HUDEP-2 (cell line): ENCODE results near the gene FAXDC2.
"Not testable (repeated sequence)": the region's sequence is repeated elsewhere in the genome, so short reads cannot be mapped to it uniquely, and the experiment has no call there.

ENCODE experiments used
- DNase-seq, 76 experiments: peaks; one replicate each; lab custom pipeline; 2025; ENCODE audit not compliant: unreplicated experiment in 76 of 76; lab: John Stamatoyannopoulos, UW

Gene FAXDC2

DNA sequence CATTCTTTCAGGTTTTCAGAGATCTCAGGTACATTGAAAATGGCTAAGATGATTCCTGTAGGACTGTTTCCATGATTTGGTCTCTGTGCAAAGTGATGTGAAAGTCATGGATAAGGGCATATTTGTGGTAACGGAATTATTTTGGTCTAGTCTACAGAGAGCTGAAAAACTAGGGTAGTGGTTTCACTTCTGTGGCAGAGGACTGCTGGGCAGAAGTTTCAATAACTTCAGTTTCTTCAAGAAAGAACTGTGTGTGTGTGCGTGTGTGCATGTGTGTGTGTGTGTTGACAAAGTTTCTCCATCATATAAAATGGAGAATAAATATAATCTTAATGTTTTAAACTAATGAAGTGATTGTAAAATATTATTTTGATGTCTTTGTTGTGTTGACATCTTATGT is 12.4 kb upstream of the FAXDC2 start:
- DNase-seq = no peak

DNA sequence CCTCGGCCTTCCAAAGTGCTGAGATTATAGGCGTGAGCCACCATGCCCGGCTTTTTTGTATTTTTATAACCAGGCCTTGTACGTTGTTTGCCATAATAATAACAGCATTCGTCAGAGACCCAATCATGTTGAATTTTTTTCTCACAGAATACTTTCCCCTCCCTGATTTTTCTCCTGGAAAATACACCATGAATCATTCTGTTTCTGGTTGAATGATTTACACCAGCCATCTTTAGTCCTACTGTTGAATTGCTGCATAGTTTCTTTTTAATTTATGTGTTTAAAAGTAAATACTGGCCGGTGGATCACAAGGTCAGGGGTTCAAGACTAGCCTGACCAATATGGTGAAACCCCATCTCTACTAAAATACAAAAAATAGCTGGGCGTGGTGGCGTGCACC is 11.5 kb upstream of the FAXDC2 start:
- no peak for DNase-seq

GRCh38 chr5:154860765-154861164 is 10.4 kb upstream of the FAXDC2 start:
- no peak for DNase-seq

DNA sequence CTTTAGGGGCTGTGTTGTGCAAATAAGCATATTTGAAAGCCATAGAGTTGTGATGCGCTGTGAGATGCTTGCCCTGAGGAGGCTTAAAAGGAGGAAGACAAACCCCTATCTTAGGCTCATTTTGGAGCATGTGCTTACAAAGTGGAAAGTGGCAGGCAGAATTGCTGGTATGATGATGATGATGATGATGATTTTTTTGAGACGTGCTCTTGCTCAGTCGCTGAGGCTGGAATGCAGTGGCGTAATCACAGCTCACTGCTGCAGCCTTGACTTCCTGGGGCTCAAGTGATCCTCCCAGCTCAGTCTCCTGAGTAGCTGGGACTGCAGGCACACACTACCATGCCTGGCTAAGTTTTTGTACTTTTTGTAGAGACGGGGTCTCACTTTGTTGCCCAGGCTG is 9.7 kb upstream of the FAXDC2 start:
- DNase-seq = no peak

DNA sequence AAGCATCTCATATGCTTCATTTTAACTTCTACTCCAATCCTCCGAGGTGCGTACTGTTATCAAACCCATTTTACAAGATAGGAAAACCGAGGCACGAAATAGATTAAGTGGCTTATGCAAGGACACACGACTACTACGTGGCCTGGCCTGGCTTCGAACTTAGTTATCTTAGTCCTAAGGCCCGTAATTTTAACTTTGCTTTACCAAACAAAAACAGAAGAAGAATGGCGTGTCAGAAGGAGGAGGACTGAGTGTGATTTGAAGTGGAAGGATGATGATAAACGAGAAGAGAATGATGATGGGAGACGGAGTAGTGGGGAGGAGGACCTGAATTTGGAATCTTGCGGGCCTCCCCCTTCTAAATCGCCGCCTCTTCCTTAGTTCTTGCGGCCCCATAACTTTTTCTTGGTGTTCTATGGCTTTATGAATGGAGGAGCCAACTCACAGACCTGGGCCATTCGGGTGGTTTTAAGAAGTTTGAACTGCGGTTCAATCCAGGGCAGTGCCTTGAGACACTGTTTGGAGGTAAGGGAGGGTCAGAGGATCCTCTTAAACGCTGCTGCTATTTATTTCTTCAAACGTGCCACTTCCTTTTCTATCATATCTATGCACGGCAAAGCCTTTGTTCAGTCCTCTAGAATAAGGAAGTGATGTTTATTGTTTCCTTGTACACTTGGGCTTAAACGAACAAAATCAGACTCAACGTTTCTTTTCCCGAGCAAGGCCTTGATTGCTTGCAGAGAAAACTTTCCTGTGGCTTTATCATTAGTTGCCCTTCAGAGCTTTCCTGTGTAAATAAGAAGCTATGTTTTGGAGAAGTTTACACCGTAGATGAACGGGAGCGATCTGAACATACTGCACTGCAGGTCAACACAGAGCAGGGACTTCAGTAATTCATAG is 8.8 kb upstream of the FAXDC2 start:
- peak in 3 of 76 experiments; percentile 5 to 22 (median 7) for DNase-seq

GRCh38 chr5:154858297-154858971 is 8.0 kb upstream of the FAXDC2 start, which contains the start of gene CNOT8:
Gene CNOT8, plus strand, starts transcription at chr5:154858627. Its CDS starts 4,652 bp downstream, at chr5:154863279.
- DNase-seq = peak; percentile 65 to 99 (median 95)

DNA sequence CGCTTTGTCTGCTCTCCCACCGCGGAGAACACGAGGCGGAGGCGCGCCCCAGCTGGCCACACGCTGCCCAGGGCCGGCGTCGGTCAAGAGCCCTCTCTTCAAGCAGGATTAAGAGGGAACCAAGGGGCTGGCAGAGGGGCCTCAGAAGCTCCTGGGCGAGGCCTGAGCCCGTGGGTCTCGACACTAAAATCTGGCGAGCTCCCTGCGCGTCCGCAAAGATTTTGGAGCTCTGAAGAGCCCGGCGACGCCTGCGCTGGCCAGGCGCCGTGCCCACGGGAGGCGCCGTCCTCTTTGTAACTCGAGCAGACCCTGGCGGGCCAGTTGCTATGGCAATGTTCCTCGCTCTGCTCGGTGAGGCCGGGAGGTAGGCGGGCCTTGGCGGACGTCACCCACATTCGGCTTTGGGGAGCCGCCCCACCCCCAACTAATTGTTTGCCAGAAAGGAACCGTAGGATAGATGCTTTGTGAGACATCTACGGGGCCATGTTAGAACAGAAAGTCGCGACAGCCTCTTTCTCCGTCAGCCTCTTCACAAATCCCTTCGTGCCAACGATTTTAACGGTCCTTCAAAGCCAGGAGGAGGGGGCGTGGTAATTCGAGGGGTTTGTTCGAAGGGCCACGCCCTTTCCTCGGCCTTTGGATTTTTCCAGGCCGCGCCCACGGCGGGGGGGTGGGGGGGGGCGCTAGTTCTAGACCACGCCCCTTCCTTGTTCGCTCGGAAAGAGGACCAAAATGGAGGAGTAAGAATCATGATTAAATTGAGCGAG is 7.3 kb upstream of the FAXDC2 start:
- peak in 75 of 76 experiments; percentile 69 to 99 (median 92) for DNase-seq

DNA sequence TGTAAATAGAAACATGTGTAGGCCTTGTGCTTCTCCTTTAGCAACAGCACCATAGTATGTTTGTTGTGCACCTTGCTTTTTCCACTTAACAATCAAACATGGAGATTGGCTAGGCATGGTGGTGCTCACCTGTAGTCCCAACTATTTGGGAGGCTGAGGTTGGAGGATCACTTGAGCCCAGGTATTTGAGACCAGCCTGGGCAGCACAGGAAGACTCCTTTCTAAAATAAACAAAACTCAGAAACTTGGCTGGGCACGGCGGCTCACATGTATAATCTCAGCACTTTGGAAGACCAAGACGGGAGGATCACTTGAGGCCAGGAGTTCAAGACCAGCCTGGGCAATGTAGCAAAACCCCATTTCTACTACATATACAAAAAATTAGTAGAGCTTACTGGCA is 948 bp upstream of the FAXDC2 start:
- no peak for DNase-seq

DNA sequence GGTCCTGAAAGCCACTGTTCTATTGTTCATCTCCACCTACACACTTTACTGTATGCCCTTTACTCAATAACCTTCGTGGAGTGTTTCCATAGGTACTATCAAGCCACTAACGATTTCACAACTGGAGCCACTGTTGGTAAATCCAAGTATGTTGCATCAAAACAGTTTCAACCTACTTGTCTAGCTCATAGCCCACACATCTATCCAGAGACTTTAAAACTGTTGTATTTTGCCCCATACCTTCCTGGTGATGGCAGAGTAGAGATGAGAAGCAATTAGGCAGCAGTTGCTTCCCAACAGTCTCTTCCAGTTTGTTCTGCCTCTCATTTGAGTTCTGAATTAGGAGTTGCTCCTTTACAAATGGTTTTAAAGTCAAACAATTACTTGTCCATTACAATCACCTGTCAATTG is 607 bp downstream of the FAXDC2 start:
- DNase-seq = peak in 1 of 76 experiments; percentile 5

- DNase-seq = no peak
Observed at GRCh38 chr5:154849264-154849785, 1.1 kb downstream of the FAXDC2 start.

DNA sequence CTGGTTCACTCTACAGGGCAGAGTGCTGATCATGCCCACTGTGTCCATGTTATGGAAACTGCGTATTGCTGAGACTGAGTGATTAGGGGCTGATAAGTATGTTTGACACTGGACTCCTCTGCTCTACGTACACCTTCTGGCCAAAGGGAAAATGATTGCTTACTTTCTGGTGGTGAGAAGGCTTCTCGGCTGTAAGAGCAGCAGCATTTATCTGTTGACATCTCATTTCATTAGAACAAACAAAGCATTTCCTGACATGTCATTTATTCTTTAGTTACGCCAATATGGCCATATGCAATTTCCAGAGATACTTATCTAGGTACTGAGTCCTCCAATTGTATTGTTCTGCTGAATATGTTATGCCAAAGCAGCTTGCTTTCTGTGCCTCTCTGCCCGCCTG is 5.6 kb downstream of the FAXDC2 start:
- no peak for DNase-seq

DNA sequence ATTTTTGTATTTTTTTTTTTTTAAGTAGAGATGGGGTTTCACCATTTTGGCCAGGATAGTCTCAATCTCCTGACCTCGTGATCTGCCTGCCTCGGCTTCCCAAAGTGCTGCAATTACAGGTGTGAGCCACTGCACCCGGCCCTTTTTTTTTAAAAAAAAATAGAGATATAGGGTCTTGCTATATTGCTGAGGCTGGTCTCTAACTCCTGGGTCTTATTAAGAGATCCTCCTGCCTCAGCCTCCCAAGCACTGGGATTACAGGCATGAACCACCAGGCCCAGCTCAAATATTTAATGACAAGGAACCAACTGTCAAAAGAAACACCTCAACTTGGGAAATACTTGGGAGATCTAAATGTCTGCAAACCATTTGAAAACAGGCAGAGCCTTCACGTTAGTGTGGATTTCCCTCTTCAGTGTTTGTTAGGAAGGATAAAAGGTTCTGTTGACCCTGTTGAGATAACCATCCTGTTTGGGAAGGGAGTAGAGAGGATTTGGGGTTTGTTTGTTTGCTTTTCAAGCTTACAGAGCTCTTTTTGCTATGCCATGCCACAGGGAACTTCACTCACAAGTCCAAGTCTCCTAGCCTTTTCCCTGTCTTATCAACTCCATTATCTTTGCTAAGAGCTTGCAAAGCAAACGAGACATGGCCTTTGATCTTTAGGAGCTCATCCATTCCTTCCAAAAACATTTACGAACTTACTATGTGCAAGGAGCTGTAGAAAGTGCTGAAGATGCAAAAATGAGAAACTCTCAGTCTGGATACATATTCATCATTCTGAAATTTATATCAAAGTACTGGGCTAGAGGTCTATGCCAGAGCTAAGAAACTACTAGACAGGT is 7.5 kb downstream of the FAXDC2 start:
- DNase-seq = no peak

GRCh38 chr5:154841273-154841661 is 9.1 kb downstream of the FAXDC2 start:
- no peak for DNase-seq

- peak in 74 of 76 experiments; percentile 36 to 94 (median 74) for DNase-seq
Observed at GRCh38 chr5:154840435-154841272, 9.7 kb downstream of the FAXDC2 start.

DNA sequence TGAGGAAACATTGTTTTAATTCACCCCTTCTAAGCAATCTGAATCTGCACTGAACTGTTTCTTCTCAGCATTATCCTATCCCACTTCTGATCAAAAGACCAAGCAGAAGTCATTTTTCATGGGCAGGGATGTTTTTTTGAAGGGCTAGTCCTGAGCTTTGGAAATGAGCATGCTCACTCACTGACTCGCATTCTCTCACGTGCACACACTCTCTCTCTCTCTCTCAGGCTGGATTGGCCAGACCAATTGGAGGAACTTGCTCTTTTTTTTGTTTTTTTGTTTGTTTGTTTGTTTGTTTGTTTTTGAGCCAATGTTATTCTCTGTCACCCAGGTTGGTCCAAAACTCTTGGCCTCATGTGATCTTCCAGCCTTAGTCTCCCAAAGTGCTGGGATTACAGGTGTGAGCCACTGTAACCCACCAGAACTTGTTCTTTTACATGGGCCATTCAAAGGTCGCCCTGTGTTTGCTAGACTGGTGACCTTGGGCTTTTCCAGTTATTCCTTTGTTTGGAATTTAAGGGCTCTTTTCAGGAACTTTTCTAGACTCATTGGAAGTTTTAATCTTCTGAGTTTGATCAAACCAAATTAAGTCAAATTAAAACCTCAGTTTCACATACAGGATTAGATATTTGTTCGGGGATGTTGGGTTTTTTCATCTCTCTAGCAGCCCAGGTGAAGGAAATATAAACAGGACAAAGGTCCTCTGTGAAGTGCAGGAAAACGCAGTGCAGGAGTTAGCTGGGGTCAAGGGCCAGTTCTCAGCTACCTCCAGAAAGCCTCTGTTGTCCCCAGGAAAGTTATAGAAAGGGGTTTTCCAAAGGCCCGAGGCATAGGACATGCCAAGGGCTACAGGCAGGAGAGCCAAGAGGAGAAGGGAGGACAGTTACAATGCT is 13.1 kb downstream of the FAXDC2 start:
- DNase-seq = no peak

GRCh38 chr5:154836225-154836624 is 14.2 kb downstream of the FAXDC2 start:
- no peak for DNase-seq

DNA sequence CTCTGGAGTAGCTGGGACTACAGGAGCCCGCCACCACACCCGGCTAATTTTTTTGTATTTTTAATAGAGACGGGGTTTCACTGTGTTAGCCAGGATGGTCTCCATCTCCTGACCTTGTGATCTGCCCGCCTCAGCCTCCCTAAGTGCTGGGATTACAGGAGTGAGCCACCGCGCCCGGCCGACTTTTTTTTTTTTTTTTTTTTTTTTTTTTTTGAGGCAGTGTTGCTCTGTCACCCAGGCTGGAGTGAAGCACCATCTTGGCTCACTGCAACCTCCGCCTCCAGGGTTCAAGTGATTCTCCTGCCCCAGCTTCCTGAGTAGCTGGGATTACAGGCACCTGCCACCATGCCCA is 14.7 kb downstream of the FAXDC2 start:
- not testable (repeated sequence) for DNase-seq

DNA sequence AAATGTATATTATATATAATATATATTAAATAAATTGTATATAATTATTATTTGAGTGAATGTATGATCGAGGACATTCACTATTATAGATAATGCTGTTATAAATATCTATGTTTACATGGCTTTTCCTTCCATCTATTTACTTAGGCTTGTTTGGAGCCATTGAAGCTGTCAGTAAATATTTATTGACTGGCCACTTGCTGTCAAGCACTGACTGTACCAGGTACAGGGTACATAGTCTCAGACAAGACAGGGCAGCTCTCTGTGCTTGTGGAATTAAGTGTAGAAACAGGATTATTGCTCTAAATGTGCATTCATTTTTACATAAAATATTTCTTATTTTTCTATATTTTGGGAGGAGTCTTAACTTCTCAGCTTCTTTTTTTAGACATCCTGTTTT is 16.4 kb downstream of the FAXDC2 start:
- DNase-seq = no peak
